HAP-1 (cell line): ENCODE data around the gene SESN3.
"Not testable (repeated sequence)": the region's sequence is repeated elsewhere in the genome, so short reads cannot be mapped to it uniquely, and the experiment has no call there.

Experiments
- DNase-seq, 2 experiments: peaks; one replicate each; pipeline ENCODE4 v3.0.0-alpha.2; 2016 to 2020; ENCODE audit warnings: low spot score in 2 of 2
- H3K27me3 ChIP-seq: fragments of 250-450 bp; sonication (Bioruptor Pico); 2 replicates; pipeline ENCODE4 v1.5.1; 2020; ENCODE audit warnings: low read depth, mild to moderate bottlenecking, moderate library complexity
- H3K36me3 ChIP-seq: fragments of 250-450 bp; sonication (Bioruptor Pico); replicated peaks from 2 replicates; pipeline ENCODE4 v1.5.1; 2020; ENCODE audit warnings: mild to moderate bottlenecking
- H3K4me1 ChIP-seq: fragments of 250-450 bp; sonication (Bioruptor Pico); 2 replicates; pipeline ENCODE4 v1.5.1; 2020; ENCODE audit warnings: mild to moderate bottlenecking
- H3K4me3 ChIP-seq: fragments of 250-450 bp; sonication (Bioruptor Pico); 2 replicates; pipeline ENCODE4 v1.5.1; 2020; ENCODE audit warnings: mild to moderate bottlenecking, moderate library complexity
- H3K9me3 ChIP-seq: fragments of 250-450 bp; sonication (Bioruptor Pico); 2 replicates; pipeline ENCODE4 v1.5.1; 2020; ENCODE audit warnings: mild to moderate bottlenecking, moderate library complexity
- in situ Hi-C: fragments of 300-500 bp; cut with MboI; formaldehyde crosslinking; loops from 3 replicates; pipeline ENCODE4 v1.14.3; 2020; ENCODE audit warnings: low sequenced_read_pairs, inconsistent platforms, mixed read lengths

The SESN3 gene

GRCh38 chr11:95148406-95148805 lies 82.6 kb downstream of the SESN3 start:
- Histone ChIP-seq H3K4me1 (peaks cover 5% of the 10 kb centered on the region), H3K4me3 (no peak overlapping the region), H3K27me3 (no peaks in the 10 kb centered on the region), H3K36me3 (no peaks in the 10 kb centered on the region), H3K9me3 (no peaks in the 10 kb centered on the region)
- in situ Hi-C loops = loop anchor here (10.0 kb wide), 1 partner anchor 616 kb away; no protein-coding TSS in a partner anchor
- no peak for DNase-seq

- Histone ChIP-seq H3K9me3 (no peaks in the 10 kb centered on the region), H3K27me3 (no peaks in the 10 kb centered on the region), H3K36me3 (no peaks in the 10 kb centered on the region), H3K4me3 (no peak overlapping the region), H3K4me1 (peaks cover 5% of the 10 kb centered on the region)
- DNase-seq = no peak
- in situ Hi-C loops = loop anchor here (10.0 kb wide), 1 partner anchor 617 kb away; no protein-coding TSS in a partner anchor
These were observed 83.6 kb downstream of the SESN3 start for GRCh38 chr11:95147364-95147905.

GRCh38 chr11:95145430-95146060 lies 85.5 kb downstream of the SESN3 start:
- no peak for DNase-seq
- Histone ChIP-seq H3K27me3 (no peaks in the 10 kb centered on the region), H3K4me1 (no peaks in the 10 kb centered on the region), H3K9me3 (no peaks in the 10 kb centered on the region), H3K4me3 (no peak overlapping the region), H3K36me3 (no peaks in the 10 kb centered on the region)
- in situ Hi-C loops = loop anchor here (10.0 kb wide), 1 partner anchor 619 kb away; no protein-coding TSS in a partner anchor

- in situ Hi-C loops = loop anchor here (10.0 kb wide), 1 partner anchor 620 kb away; no protein-coding TSS in a partner anchor
- H3K4me1 ChIP-seq = no peaks in the 10 kb centered on the region
- H3K36me3 ChIP-seq = no peaks in the 10 kb centered on the region
- DNase-seq = no peak
- H3K4me3 ChIP-seq = no peak overlapping the region
- peaks cover 6% of the 10 kb centered on the region for H3K27me3 ChIP-seq
- no peaks in the 10 kb centered on the region for H3K9me3 ChIP-seq
These were observed 86.4 kb downstream of the SESN3 start for GRCh38 chr11:95144313-95145235.

GRCh38 chr11:95143106-95143681 lies 87.8 kb downstream of the SESN3 start:
- peaks cover 6% of the 10 kb centered on the region for H3K27me3 ChIP-seq
- in situ Hi-C loops = loop anchor here (10.0 kb wide), 1 partner anchor 622 kb away; no protein-coding TSS in a partner anchor
- H3K9me3 ChIP-seq = no peaks in the 10 kb centered on the region
- no peak overlapping the region for H3K4me3 ChIP-seq
- DNase-seq = no peak
- H3K4me1 ChIP-seq = no peaks in the 10 kb centered on the region
- no peaks in the 10 kb centered on the region for H3K36me3 ChIP-seq

- Histone ChIP-seq H3K9me3 (no peaks in the 10 kb centered on the region), H3K4me1 (no peaks in the 10 kb centered on the region), H3K4me3 (no peak overlapping the region), H3K36me3 (no peaks in the 10 kb centered on the region), H3K27me3 (peaks cover 6% of the 10 kb centered on the region)
- no peak for DNase-seq
- in situ Hi-C loops = loop anchor here (10.0 kb wide), 1 partner anchor 622 kb away; no protein-coding TSS in a partner anchor
These were observed 88.6 kb downstream of the SESN3 start for GRCh38 chr11:95142431-95142830.

GRCh38 chr11:95140397-95141033 lies 90.5 kb downstream of the SESN3 start:
- H3K36me3 ChIP-seq = no peaks in the 10 kb centered on the region
- DNase-seq = no peak
- H3K4me3 ChIP-seq = no peak overlapping the region
- no peaks in the 10 kb centered on the region for H3K9me3 ChIP-seq
- in situ Hi-C loops = loop anchor here (10.0 kb wide), 1 partner anchor 624 kb away; no protein-coding TSS in a partner anchor
- no peaks in the 10 kb centered on the region for H3K4me1 ChIP-seq
- H3K27me3 ChIP-seq = peaks cover 6% of the 10 kb centered on the region

GRCh38 chr11:95138448-95138847 lies 92.6 kb downstream of the SESN3 start:
- no peak for DNase-seq
- H3K27me3 ChIP-seq = peaks cover 6% of the 10 kb centered on the region
- no peaks in the 10 kb centered on the region for H3K36me3 ChIP-seq
- no peaks in the 10 kb centered on the region for H3K9me3 ChIP-seq
- no peak overlapping the region for H3K4me3 ChIP-seq
- no peaks in the 10 kb centered on the region for H3K4me1 ChIP-seq
- in situ Hi-C loops = no loop called here

GRCh38 chr11:95137299-95137698 lies 93.7 kb downstream of the SESN3 start:
- Histone ChIP-seq H3K9me3 (no peaks in the 10 kb centered on the region), H3K4me1 (no peaks in the 10 kb centered on the region), H3K27me3 (peaks cover 6% of the 10 kb centered on the region), H3K36me3 (no peaks in the 10 kb centered on the region), H3K4me3 (no peak overlapping the region)
- no peak for DNase-seq
- in situ Hi-C loops = no loop called here

- H3K9me3 ChIP-seq, DNase-seq, in situ Hi-C loops, H3K36me3 ChIP-seq, H3K4me1 ChIP-seq, H3K27me3 ChIP-seq, H3K4me3 ChIP-seq: not testable (repeated sequence)
These were observed 94.3 kb downstream of the SESN3 start for GRCh38 chr11:95136747-95137146.

GRCh38 chr11:95135880-95136279 lies 95.1 kb downstream of the SESN3 start:
- Histone ChIP-seq H3K4me1 (no peaks in the 10 kb centered on the region), H3K4me3 (no peak overlapping the region), H3K27me3 (peaks cover 6% of the 10 kb centered on the region), H3K9me3 (no peaks in the 10 kb centered on the region), H3K36me3 (no peaks in the 10 kb centered on the region)
- DNase-seq = no peak
- in situ Hi-C loops = no loop called here

GRCh38 chr11:95135155-95135554 lies 95.8 kb downstream of the SESN3 start:
- in situ Hi-C loops = no loop called here
- Histone ChIP-seq H3K27me3 (peaks cover 4% of the 10 kb centered on the region), H3K36me3 (no peaks in the 10 kb centered on the region), H3K4me1 (no peaks in the 10 kb centered on the region), H3K9me3 (no peaks in the 10 kb centered on the region), H3K4me3 (no peak overlapping the region)
- DNase-seq = no peak

GRCh38 chr11:95134491-95134890 lies 96.5 kb downstream of the SESN3 start:
- no peak for DNase-seq
- in situ Hi-C loops = no loop called here
- no peaks in the 10 kb centered on the region; the same call in 1 of the 2 replicates for H3K27me3 ChIP-seq
- no peak overlapping the region for H3K4me3 ChIP-seq
- H3K36me3 ChIP-seq = no peaks in the 10 kb centered on the region
- no peaks in the 10 kb centered on the region for H3K9me3 ChIP-seq
- no peaks in the 10 kb centered on the region for H3K4me1 ChIP-seq
